ENCODE data around the gene MGAT5. TPM values are rescaled to one million over a fixed set of nuclear protein-coding genes. Genes with fewer than 3 reads are reported as not detected.

MGAT5 gene
- total RNA-seq, 1 experiment from 2014 or later: 34.0 TPM

DNA sequence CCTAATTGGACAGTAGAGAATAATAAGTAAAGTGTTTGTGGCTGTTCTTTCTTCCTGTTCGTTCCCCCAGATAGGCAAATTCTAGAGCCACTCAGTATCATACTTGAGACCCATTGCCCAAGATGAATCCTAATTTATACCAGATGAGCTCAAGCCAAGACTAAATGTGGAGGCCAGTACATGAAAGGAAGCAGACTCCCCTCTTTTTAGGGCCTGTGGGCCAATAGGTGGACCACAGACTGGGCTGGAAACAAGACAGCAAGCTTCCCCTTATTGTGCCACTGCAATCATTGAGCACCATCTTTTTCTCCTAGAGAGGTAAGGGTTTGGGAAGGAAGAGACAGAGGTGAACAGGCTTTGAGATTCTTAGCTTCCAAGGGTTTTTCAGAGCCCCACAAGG is 141.9 kb downstream of the MGAT5 start:
- DNase-seq (ENCODE audit: low read depth, low spot score) (no peak), ATAC-seq (no peak)
- H3K4me2 ChIP-seq (ENCODE audit: low read length): no peak overlapping the region
- H3K9me3 ChIP-seq (ENCODE audit: control insufficient read depth in 1 of 2, insufficient read depth in 1 of 2, low read depth in 1 of 2, low read length in 2 of 2): no peaks in the 10 kb centered on the region
- ChIA-PET RAD21 (ENCODE audit: low non-redundant PET in 1 of 2, low total read pairs in 2 of 2, uncharacterized antibody in 2 of 2, unreplicated experiment in 2 of 2) (no interaction called here), CTCF (no interaction called here), POLR2A (no interaction called here)
- no peaks in the 10 kb centered on the region for H4K20me1 ChIP-seq (ENCODE audit: insufficient read depth)
- H3K4me3 ChIP-seq (replicated peaks in 1 of 2; ENCODE audit: low read depth in 1 of 2, low read length in 2 of 2): no peak overlapping the region
- H3K27me3 ChIP-seq (ENCODE audit: insufficient read depth, low read length): no peaks in the 10 kb centered on the region
- intact Hi-C loops (cut with micrococcal nuclease): no loop called here
- peaks cover 4 to 16% of the 10 kb centered on the region in 2 experiments; a peak in 2 of 4 replicates for H3K4me1 ChIP-seq (ENCODE audit: control insufficient read depth in 1 of 2, insufficient read depth in 2 of 2, low read length in 2 of 2)
- no peak overlapping the region for H3K27ac ChIP-seq (ENCODE audit: low read depth, low read length)
- no peak overlapping the region for H3K9ac ChIP-seq (ENCODE audit: low read length)
- TF ChIP-seq EGR1 (IDR thresholded peaks at IDR 0.05; ENCODE audit: low read depth): no peak
- H3K79me2 ChIP-seq (ENCODE audit: insufficient read depth, low read length): no peaks in the 10 kb centered on the region
- no peaks in the 10 kb centered on the region for H3K36me3 ChIP-seq (ENCODE audit: control insufficient read depth in 1 of 2, insufficient read depth in 2 of 2, low read length in 2 of 2)
- H3K9me2 ChIP-seq (ENCODE audit: insufficient read depth): no peaks in the 10 kb centered on the region
- BruUV-seq (replicated peaks): no TSS peak
- H2AFZ ChIP-seq (ENCODE audit: low read depth, low read length, poor library complexity, severe bottlenecking): no peak overlapping the region

DNA sequence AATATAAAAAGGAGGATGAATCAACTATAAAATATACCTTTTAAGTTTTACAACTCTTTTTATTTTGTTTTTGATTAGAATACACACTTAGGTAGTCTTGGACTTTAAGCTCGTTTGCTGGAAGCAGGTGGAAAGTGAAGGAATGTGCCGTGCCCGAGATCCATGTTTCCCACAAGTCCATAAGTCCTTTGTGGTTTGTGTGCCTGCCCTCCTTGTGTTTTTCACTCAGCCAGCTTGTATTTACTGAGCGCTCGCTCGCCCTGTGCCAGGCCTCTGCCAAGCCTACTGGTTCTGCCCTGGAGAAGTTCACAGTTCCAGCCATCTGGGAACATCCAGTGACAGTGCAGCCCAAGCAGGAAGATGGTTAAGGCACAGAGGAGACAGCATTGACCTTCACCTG is 142.6 kb downstream of the MGAT5 start:
- no peak overlapping the region for H3K9ac ChIP-seq (ENCODE audit: low read length)
- no peaks in the 10 kb centered on the region for H4K20me1 ChIP-seq (ENCODE audit: insufficient read depth)
- no peak overlapping the region for H3K4me2 ChIP-seq (ENCODE audit: low read length)
- H3K9me2 ChIP-seq (ENCODE audit: insufficient read depth): no peaks in the 10 kb centered on the region
- no peak overlapping the region for H3K27ac ChIP-seq (ENCODE audit: low read depth, low read length)
- no peaks in the 10 kb centered on the region for H3K9me3 ChIP-seq (ENCODE audit: control insufficient read depth in 1 of 2, insufficient read depth in 1 of 2, low read depth in 1 of 2, low read length in 2 of 2)
- H3K4me3 ChIP-seq (replicated peaks in 1 of 2; ENCODE audit: low read depth in 1 of 2, low read length in 2 of 2): no peak overlapping the region
- no peaks in the 10 kb centered on the region for H3K27me3 ChIP-seq (ENCODE audit: insufficient read depth, low read length)
- RAD21 ChIA-PET (ENCODE audit: low non-redundant PET in 1 of 2, low total read pairs in 2 of 2, uncharacterized antibody in 2 of 2, unreplicated experiment in 2 of 2): no interaction called here
- CTCF ChIA-PET: no interaction called here
- no peaks in the 10 kb centered on the region for H3K36me3 ChIP-seq (ENCODE audit: control insufficient read depth in 1 of 2, insufficient read depth in 2 of 2, low read length in 2 of 2)
- no TSS peak for BruUV-seq (replicated peaks)
- ATAC-seq (no peak), DNase-seq (ENCODE audit: low read depth, low spot score) (no peak)
- no peaks in the 10 kb centered on the region for H3K79me2 ChIP-seq (ENCODE audit: insufficient read depth, low read length)
- H2AFZ ChIP-seq (ENCODE audit: low read depth, low read length, poor library complexity, severe bottlenecking): no peak overlapping the region
- intact Hi-C loops (cut with micrococcal nuclease): no loop called here
- no peak for TF ChIP-seq POLR2A (IDR thresholded peaks at IDR 0.05; ENCODE audit: borderline replicate concordance, extremely low read depth, insufficient read depth, insufficient read length)
- no peak for TF ChIP-seq EGR1 (IDR thresholded peaks at IDR 0.05; ENCODE audit: low read depth)
- TF ChIP-seq ELF1 (IDR thresholded peaks at IDR 0.05; ENCODE audit: borderline replicate concordance, low read depth): no peak
- no peak for TF ChIP-seq SP1 (IDR thresholded peaks at IDR 0.05; ENCODE audit: low read depth)
- no peak for TF ChIP-seq SIN3A (IDR thresholded peaks at IDR 0.05; ENCODE audit: low read depth)
- no peak for TF ChIP-seq POLR2AphosphoS5 (IDR thresholded peaks at IDR 0.05; ENCODE audit: low read depth, low read length)
- no peak for TF ChIP-seq ZFX (IDR thresholded peaks at IDR 0.05)
- TF ChIP-seq, protein P1, sequence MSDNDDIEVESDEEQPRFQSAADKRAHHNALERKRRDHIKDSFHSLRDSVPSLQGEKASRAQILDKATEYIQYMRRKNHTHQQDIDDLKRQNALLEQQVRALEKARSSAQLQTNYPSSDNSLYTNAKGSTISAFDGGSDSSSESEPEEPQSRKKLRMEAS (IDR thresholded peaks at IDR 0.05): no peak
- TF ChIP-seq CEBPB (IDR thresholded peaks at IDR 0.05; ENCODE audit: low read depth): no peak
- no peak for TF ChIP-seq RAD21 (IDR thresholded peaks at IDR 0.05; ENCODE audit: low read depth)
- TF ChIP-seq, protein P2, sequence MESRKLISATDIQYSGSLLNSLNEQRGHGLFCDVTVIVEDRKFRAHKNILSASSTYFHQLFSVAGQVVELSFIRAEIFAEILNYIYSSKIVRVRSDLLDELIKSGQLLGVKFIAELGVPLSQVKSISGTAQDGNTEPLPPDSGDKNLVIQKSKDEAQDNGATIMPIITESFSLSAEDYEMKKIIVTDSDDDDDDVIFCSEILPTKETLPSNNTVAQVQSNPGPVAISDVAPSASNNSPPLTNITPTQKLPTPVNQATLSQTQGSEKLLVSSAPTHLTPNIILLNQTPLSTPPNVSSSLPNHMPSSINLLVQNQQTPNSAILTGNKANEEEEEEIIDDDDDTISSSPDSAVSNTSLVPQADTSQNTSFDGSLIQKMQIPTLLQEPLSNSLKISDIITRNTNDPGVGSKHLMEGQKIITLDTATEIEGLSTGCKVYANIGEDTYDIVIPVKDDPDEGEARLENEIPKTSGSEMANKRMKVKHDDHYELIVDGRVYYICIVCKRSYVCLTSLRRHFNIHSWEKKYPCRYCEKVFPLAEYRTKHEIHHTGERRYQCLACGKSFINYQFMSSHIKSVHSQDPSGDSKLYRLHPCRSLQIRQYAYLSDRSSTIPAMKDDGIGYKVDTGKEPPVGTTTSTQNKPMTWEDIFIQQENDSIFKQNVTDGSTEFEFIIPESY (IDR thresholded peaks at IDR 0.05; ENCODE audit: extremely low read depth, insufficient replicate concordance, low read length): no peak
- peaks cover 1 to 9% of the 10 kb centered on the region in 2 experiments; a peak in 2 of 4 replicates for H3K4me1 ChIP-seq (ENCODE audit: control insufficient read depth in 1 of 2, insufficient read depth in 2 of 2, low read length in 2 of 2)
- POLR2A ChIA-PET: no interaction called here

Measured in HCT116 (cell line).